Hepatocyte (in vitro differentiated cells): ENCODE data around the gene ABR.

Experiments used
- EZH2 ChIP-seq: fragments of 200-600 bp; sonication (generic); IDR thresholded peaks from 2 replicates; pipeline ENCODE4 v1.6.1; 2016; ENCODE audit warnings: antibody characterized with exemption, mild to moderate bottlenecking, borderline replicate concordance
- EZH2phosphoT487 ChIP-seq: fragments of 200-600 bp; sonication (generic); IDR thresholded peaks from one replicate; pipeline ENCODE4 v1.6.1; 2018; ENCODE audit warnings: antibody characterized with exemption, mild to moderate bottlenecking, low read depth, moderate library complexity; ENCODE audit not compliant: unreplicated experiment, severe bottlenecking
- TF ChIP-seq, protein P1 (sequence below): fragments of 200-600 bp; sonication (generic); IDR thresholded peaks from 2 replicates; pipeline ENCODE4 v1.5.1; 2016; ENCODE audit warnings: antibody characterized with exemption, mild to moderate bottlenecking; ENCODE audit not compliant: poor library complexity

DNA sequence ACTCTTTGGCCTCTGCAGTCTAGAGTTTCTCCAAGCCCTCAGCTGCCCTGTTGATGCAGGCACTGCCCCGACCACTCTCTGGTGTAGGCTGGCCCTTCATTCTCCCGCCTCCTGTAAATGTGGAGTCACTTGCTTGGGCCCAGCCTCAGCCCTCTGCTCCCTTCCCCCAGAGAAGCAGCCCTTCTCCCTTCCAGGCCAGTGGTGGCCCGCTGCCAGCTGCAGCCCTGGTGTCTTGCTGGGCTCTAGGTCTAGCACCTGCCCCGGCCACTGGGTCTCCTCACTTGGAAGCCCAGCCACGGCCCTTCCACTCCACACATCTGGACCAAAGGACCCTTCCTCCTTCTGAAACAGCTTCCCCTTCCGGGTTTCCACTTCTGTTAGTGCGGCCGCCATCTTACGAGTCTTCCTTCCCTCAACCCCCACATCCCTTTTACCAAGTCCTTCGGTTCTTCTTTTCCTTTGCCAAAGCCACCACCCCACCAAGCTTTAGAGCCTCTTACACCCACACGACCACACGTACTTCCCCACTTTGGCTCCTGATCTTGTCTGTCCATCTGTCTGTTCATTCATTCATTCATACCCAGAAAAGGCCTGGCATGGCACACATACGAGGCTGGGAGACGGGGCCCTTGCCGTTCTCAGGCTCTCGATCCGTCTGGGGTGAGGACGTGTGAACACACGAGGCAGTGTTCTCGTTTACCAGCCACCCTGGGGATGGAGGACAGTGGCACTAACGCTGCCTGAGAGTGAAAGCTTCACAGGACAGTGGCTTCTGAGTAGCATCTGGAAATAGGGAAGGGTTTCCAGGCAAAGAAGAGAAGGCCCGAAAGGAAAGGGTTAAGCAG, 68.0 kb downstream of the ABR start:
- no peak for TF ChIP-seq EZH2phosphoT487
- TF ChIP-seq, protein P1, sequence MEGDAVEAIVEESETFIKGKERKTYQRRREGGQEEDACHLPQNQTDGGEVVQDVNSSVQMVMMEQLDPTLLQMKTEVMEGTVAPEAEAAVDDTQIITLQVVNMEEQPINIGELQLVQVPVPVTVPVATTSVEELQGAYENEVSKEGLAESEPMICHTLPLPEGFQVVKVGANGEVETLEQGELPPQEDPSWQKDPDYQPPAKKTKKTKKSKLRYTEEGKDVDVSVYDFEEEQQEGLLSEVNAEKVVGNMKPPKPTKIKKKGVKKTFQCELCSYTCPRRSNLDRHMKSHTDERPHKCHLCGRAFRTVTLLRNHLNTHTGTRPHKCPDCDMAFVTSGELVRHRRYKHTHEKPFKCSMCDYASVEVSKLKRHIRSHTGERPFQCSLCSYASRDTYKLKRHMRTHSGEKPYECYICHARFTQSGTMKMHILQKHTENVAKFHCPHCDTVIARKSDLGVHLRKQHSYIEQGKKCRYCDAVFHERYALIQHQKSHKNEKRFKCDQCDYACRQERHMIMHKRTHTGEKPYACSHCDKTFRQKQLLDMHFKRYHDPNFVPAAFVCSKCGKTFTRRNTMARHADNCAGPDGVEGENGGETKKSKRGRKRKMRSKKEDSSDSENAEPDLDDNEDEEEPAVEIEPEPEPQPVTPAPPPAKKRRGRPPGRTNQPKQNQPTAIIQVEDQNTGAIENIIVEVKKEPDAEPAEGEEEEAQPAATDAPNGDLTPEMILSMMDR: no peak
- no peak for TF ChIP-seq EZH2
